HG03135 (cell line): ENCODE data around the gene PSEN2.
"Not testable (repeated sequence)": the region's sequence is repeated elsewhere in the genome, so short reads cannot be mapped to it uniquely, and the experiment has no call there.

Experiments used
- ATAC-seq: cut with Tn5 transposase; IDR thresholded peaks from one replicate; pipeline ENCODE4 v1.9.1; 2021; ENCODE audit warnings: mild to moderate bottlenecking, moderate library complexity; ENCODE audit not compliant: unreplicated experiment

Gene PSEN2

GRCh38 chr1:226908913-226909312 lies 38.5 kb downstream of the PSEN2 start:
- no peak for ATAC-seq

- ATAC-seq, result peak; percentile 48
These were observed 42.3 kb downstream of the PSEN2 start for GRCh38 chr1:226912587-226913176.

- peak; percentile 18 for ATAC-seq
These were observed 45.2 kb downstream of the PSEN2 start for GRCh38 chr1:226915672-226915995.

- no peak for ATAC-seq
These were observed 46.1 kb downstream of the PSEN2 start for GRCh38 chr1:226916497-226916896.

GRCh38 chr1:226919587-226919986 lies 49.2 kb downstream of the PSEN2 start:
- no peak for ATAC-seq

GRCh38 chr1:226919995-226920394 lies 49.6 kb downstream of the PSEN2 start:
- ATAC-seq, result no peak

- ATAC-seq, result no peak
These were observed 50.1 kb downstream of the PSEN2 start for GRCh38 chr1:226920446-226920894.

GRCh38 chr1:226921504-226921903 lies 51.1 kb downstream of the PSEN2 start:
- no peak for ATAC-seq

- not testable (repeated sequence) for ATAC-seq
These were observed 59.1 kb downstream of the PSEN2 start for GRCh38 chr1:226929260-226930111.

GRCh38 chr1:226934483-226935237 lies 64.2 kb downstream of the PSEN2 start:
- ATAC-seq, result no peak

- ATAC-seq, result no peak
These were observed 67.7 kb downstream of the PSEN2 start for GRCh38 chr1:226937940-226938725.

- no peak for ATAC-seq
These were observed 68.6 kb downstream of the PSEN2 start for GRCh38 chr1:226938903-226939437.

- ATAC-seq, result peak; percentile 36
These were observed 69.1 kb downstream of the PSEN2 start for GRCh38 chr1:226939438-226940028.

- peak; percentile 97 for ATAC-seq
These were observed 69.8 kb downstream of the PSEN2 start, which contains the start of gene COQ8A for GRCh38 chr1:226940029-226940805. COQ8A (plus strand) TSS chr1:226940294; CDS start chr1:226961386, 21,092 bp downstream.

- no peak for ATAC-seq
These were observed 70.3 kb downstream of the PSEN2 start for GRCh38 chr1:226940806-226941067.

- no peak for ATAC-seq
These were observed 72.0 kb downstream of the PSEN2 start for GRCh38 chr1:226942392-226942791.

GRCh38 chr1:226943156-226943555 lies 72.7 kb downstream of the PSEN2 start:
- no peak for ATAC-seq

GRCh38 chr1:226943927-226944326 lies 73.5 kb downstream of the PSEN2 start:
- ATAC-seq, result no peak

GRCh38 chr1:226945106-226945857 lies 74.9 kb downstream of the PSEN2 start:
- no peak for ATAC-seq
